ENCODE results near the gene CORIN. TPM values are rescaled to one million over a fixed set of nuclear protein-coding genes. Genes with fewer than 3 reads are reported as not detected.

The CORIN gene
- total and polyA plus RNA-seq, 7 experiments from 2014 or later = 0.07 to 0.19 (median 0.08) TPM; not detected in 4

GRCh38 chr4:47837094-47837907, 566 bp downstream of the CORIN start:
- DNase-seq = peak in 8 of 9 donors; percentile 29 to 48 (median 36)
- POLR2A ChIA-PET = no interaction called here
- intact Hi-C loops (cut with micrococcal nuclease) = loop anchor here (1.0 to 5.0 kb wide), 7 partner anchors 75 to 435 kb away; partner anchors contain the start of genes NFXL1 (in 2 of the 2) and TEC (in 1 of the 2)
- H3K4me1 ChIP-seq (ENCODE audit: control insufficient read depth in 2 of 2, insufficient read depth in 2 of 2, low read length in 2 of 2) = peaks cover 6% of the 10 kb centered on the region in 2 donors
- no peaks in the 10 kb centered on the region for H3K27me3 ChIP-seq (ENCODE audit: control insufficient read depth in 2 of 2, insufficient read depth in 2 of 2, low read length in 2 of 2)
- H3K36me3 ChIP-seq (ENCODE audit: control insufficient read depth in 2 of 3, insufficient read depth in 3 of 3, low read length in 3 of 3) = no peaks in the 10 kb centered on the region
- Mint-ChIP-seq H3K4me3 (peak overlapping the region; percentile 84 to 91 (median 88)), H3K4me1 (peaks cover 5 to 32% (median 24%) of the 10 kb centered on the region in 7 donors), H3K27me3 (peaks cover 0 to 51% (median 11%) of the 10 kb centered on the region in 5 donors), H3K27ac (peak overlapping the region in 2 of 9 donors; percentile 9 to 74), H3K36me3 (peaks cover 0 to 3% (median 0%) of the 10 kb centered on the region in 5 donors), H3K9me3 (peaks cover 0 to 8% (median 0%) of the 10 kb centered on the region in 11 donors)
- H3K9me3 ChIP-seq (ENCODE audit: control insufficient read depth in 2 of 3, low read length in 3 of 3) = no peaks in the 10 kb centered on the region
- ATAC-seq = peak; percentile 71
- H3K27ac ChIP-seq (ENCODE audit: low read depth, low read length) = no peak overlapping the region
- CTCF ChIA-PET = interaction anchor here (1.1 to 1.8 kb wide), 6 partner anchors 9 to 299 kb away, joined by 3 to 6 read pairs (median 4); no protein-coding TSS in a partner anchor
- peak overlapping the region; percentile 68 for H3K4me3 ChIP-seq (ENCODE audit: low read length)

GRCh38 chr4:47836641-47837093, 1.2 kb downstream of the CORIN start:
- ChIA-PET CTCF (interaction anchor here (0.8 to 1.8 kb wide), 7 partner anchors 8 to 300 kb away, joined by 3 to 6 read pairs (median 3); no protein-coding TSS in a partner anchor), POLR2A (no interaction called here)
- Histone ChIP-seq H3K9me3 (ENCODE audit: control insufficient read depth in 2 of 3, low read length in 3 of 3) (no peaks in the 10 kb centered on the region), H3K36me3 (ENCODE audit: control insufficient read depth in 2 of 3, insufficient read depth in 3 of 3, low read length in 3 of 3) (no peaks in the 10 kb centered on the region), H3K27ac (ENCODE audit: low read depth, low read length) (no peak overlapping the region), H3K27me3 (ENCODE audit: control insufficient read depth in 2 of 2, insufficient read depth in 2 of 2, low read length in 2 of 2) (no peaks in the 10 kb centered on the region), H3K4me1 (ENCODE audit: control insufficient read depth in 2 of 2, insufficient read depth in 2 of 2, low read length in 2 of 2) (peaks cover 6% of the 10 kb centered on the region in 2 donors), H3K4me3 (ENCODE audit: low read length) (peak overlapping the region; percentile 68)
- H3K27ac Mint-ChIP-seq = peak overlapping the region in 2 of 9 donors; percentile 9 to 17
- peaks cover 0 to 51% (median 11%) of the 10 kb centered on the region in 5 donors for H3K27me3 Mint-ChIP-seq
- H3K4me3 Mint-ChIP-seq = peak overlapping the region; percentile 84 to 91 (median 88)
- intact Hi-C loops (cut with micrococcal nuclease) = loop anchor here (1.0 to 5.0 kb wide), 9 partner anchors 76 to 436 kb away; partner anchors contain the start of genes NFXL1 (in 2 of the 2) and TEC (in 1 of the 2)
- peaks cover 0 to 8% (median 0%) of the 10 kb centered on the region in 11 donors for H3K9me3 Mint-ChIP-seq
- peak; percentile 12 to 50 (median 31) for DNase-seq
- ATAC-seq = peak; percentile 68
- H3K36me3 Mint-ChIP-seq = peaks cover 0 to 3% (median 0%) of the 10 kb centered on the region in 5 donors
- peaks cover 5 to 32% (median 24%) of the 10 kb centered on the region in 7 donors for H3K4me1 Mint-ChIP-seq

GRCh38 chr4:47835494-47835893, 2.4 kb downstream of the CORIN start:
- Histone ChIP-seq H3K27ac (ENCODE audit: low read depth, low read length) (no peak overlapping the region), H3K4me3 (ENCODE audit: low read length) (no peak overlapping the region), H3K4me1 (ENCODE audit: control insufficient read depth in 2 of 2, insufficient read depth in 2 of 2, low read length in 2 of 2) (peaks cover 6% of the 10 kb centered on the region in 2 donors), H3K9me3 (ENCODE audit: control insufficient read depth in 2 of 3, low read length in 3 of 3) (no peaks in the 10 kb centered on the region), H3K36me3 (ENCODE audit: control insufficient read depth in 2 of 3, insufficient read depth in 3 of 3, low read length in 3 of 3) (no peaks in the 10 kb centered on the region), H3K27me3 (ENCODE audit: control insufficient read depth in 2 of 2, insufficient read depth in 2 of 2, low read length in 2 of 2) (no peaks in the 10 kb centered on the region)
- intact Hi-C loops (cut with micrococcal nuclease) = loop anchor here (5.0 kb wide), 4 partner anchors 77 to 437 kb away; partner anchors contain the start of gene NFXL1 (in 1 of the 2)
- DNase-seq = no peak
- Mint-ChIP-seq H3K36me3 (peaks cover 0 to 3% (median 0%) of the 10 kb centered on the region in 5 donors), H3K9me3 (peaks cover 0 to 8% (median 0%) of the 10 kb centered on the region in 11 donors), H3K27me3 (peaks cover 0 to 51% (median 11%) of the 10 kb centered on the region in 5 donors), H3K4me1 (peaks cover 5 to 33% (median 24%) of the 10 kb centered on the region in 7 donors), H3K27ac (peak overlapping the region in 1 of 9 donors; percentile 75), H3K4me3 (peak overlapping the region in 9 of 10 donors; percentile 1 to 91 (median 87))
- CTCF ChIA-PET = no interaction called here
- POLR2A ChIA-PET = no interaction called here
- ATAC-seq = no peak

- DNase-seq = no peak
- POLR2A ChIA-PET = no interaction called here
- H3K4me3 ChIP-seq (ENCODE audit: low read length) = no peak overlapping the region
- H3K9me3 ChIP-seq (ENCODE audit: control insufficient read depth in 2 of 3, low read length in 3 of 3) = no peaks in the 10 kb centered on the region
- Mint-ChIP-seq H3K36me3 (peaks cover 0 to 3% (median 0%) of the 10 kb centered on the region in 5 donors), H3K4me3 (no peak overlapping the region), H3K27me3 (peaks cover 0 to 35% (median 18%) of the 10 kb centered on the region in 5 donors), H3K27ac (no peak overlapping the region), H3K9me3 (peaks cover 0 to 8% (median 0%) of the 10 kb centered on the region in 11 donors), H3K4me1 (peaks cover 3 to 31% (median 24%) of the 10 kb centered on the region in 7 donors)
- no peak overlapping the region for H3K27ac ChIP-seq (ENCODE audit: low read depth, low read length)
- ATAC-seq = no peak
- H3K4me1 ChIP-seq (ENCODE audit: control insufficient read depth in 2 of 2, insufficient read depth in 2 of 2, low read length in 2 of 2) = peaks cover 6% of the 10 kb centered on the region in 2 donors
- H3K36me3 ChIP-seq (ENCODE audit: control insufficient read depth in 2 of 3, insufficient read depth in 3 of 3, low read length in 3 of 3) = no peaks in the 10 kb centered on the region
- CTCF ChIA-PET = interaction anchor here (0.7 kb wide), 1 partner anchor 143 kb away, joined by 3 read pairs; no protein-coding TSS in a partner anchor
- no peaks in the 10 kb centered on the region for H3K27me3 ChIP-seq (ENCODE audit: control insufficient read depth in 2 of 2, insufficient read depth in 2 of 2, low read length in 2 of 2)
- intact Hi-C loops (cut with micrococcal nuclease) = no loop called here
Measured at GRCh38 chr4:47831026-47831679, 6.7 kb downstream of the CORIN start.

GRCh38 chr4:47830265-47831025, 7.4 kb downstream of the CORIN start:
- Mint-ChIP-seq H3K36me3 (peaks cover 0 to 3% (median 0%) of the 10 kb centered on the region in 5 donors), H3K27ac (no peak overlapping the region), H3K4me1 (peaks cover 0 to 24% (median 18%) of the 10 kb centered on the region in 7 donors), H3K9me3 (peaks cover 0 to 8% (median 0%) of the 10 kb centered on the region in 11 donors), H3K4me3 (no peak overlapping the region), H3K27me3 (peaks cover 0 to 31% (median 16%) of the 10 kb centered on the region in 5 donors)
- Histone ChIP-seq H3K4me3 (ENCODE audit: low read length) (no peak overlapping the region), H3K4me1 (ENCODE audit: control insufficient read depth in 2 of 2, insufficient read depth in 2 of 2, low read length in 2 of 2) (no peaks in the 10 kb centered on the region), H3K9me3 (ENCODE audit: control insufficient read depth in 2 of 3, low read length in 3 of 3) (no peaks in the 10 kb centered on the region), H3K36me3 (ENCODE audit: control insufficient read depth in 2 of 3, insufficient read depth in 3 of 3, low read length in 3 of 3) (no peaks in the 10 kb centered on the region), H3K27ac (ENCODE audit: low read depth, low read length) (no peak overlapping the region), H3K27me3 (ENCODE audit: control insufficient read depth in 2 of 2, insufficient read depth in 2 of 2, low read length in 2 of 2) (no peaks in the 10 kb centered on the region)
- ATAC-seq (no peak), DNase-seq (no peak)
- ChIA-PET CTCF (interaction anchor here (0.7 kb wide), 1 partner anchor 142 kb away, joined by 3 read pairs; no protein-coding TSS in a partner anchor), POLR2A (no interaction called here)
- intact Hi-C loops (cut with micrococcal nuclease) = no loop called here

Measured in naive thymus-derived CD4-positive, alpha-beta T cell (primary cell).